OCI-LY3 (cell line): ENCODE results near the gene HIVEP3.

ENCODE experiments used
- EZH2phosphoT487 ChIP-seq: fragments of 200-600 bp; shearing (Covaris generic); IDR thresholded peaks from 2 replicates; pipeline ENCODE4 v1.6.1; 2018; ENCODE audit warnings: antibody characterized with exemption, mixed run types, low read depth
- TF ChIP-seq, protein P1 (sequence below): fragments of 200-600, 300-600 bp; sonication (generic); IDR thresholded peaks from 2 replicates; pipeline ENCODE4 v1.5.1; 2014; ENCODE audit warnings: antibody characterized with exemption, low read length, low read depth

DNA sequence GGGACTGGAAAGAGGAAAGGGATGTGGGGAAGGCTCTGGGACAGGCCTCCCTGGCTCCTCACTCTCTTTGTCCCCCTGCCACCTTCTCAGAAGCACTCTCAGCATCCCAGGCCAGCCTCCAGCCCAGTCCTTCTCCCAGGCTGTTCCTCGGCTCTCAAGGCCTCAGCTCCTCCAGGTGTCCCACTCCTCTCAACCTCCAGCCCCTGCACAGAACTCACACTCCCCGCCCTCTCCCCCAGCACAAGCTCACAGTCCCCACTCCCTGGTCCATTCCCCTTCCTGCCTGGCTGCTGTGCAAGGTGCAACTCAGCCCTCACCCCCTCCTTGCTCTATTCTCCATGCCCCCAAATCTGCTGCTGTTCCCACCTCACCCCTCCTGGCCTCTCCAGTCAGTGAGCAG is 185.0 kb downstream of the HIVEP3 start:
- TF ChIP-seq, protein P1, sequence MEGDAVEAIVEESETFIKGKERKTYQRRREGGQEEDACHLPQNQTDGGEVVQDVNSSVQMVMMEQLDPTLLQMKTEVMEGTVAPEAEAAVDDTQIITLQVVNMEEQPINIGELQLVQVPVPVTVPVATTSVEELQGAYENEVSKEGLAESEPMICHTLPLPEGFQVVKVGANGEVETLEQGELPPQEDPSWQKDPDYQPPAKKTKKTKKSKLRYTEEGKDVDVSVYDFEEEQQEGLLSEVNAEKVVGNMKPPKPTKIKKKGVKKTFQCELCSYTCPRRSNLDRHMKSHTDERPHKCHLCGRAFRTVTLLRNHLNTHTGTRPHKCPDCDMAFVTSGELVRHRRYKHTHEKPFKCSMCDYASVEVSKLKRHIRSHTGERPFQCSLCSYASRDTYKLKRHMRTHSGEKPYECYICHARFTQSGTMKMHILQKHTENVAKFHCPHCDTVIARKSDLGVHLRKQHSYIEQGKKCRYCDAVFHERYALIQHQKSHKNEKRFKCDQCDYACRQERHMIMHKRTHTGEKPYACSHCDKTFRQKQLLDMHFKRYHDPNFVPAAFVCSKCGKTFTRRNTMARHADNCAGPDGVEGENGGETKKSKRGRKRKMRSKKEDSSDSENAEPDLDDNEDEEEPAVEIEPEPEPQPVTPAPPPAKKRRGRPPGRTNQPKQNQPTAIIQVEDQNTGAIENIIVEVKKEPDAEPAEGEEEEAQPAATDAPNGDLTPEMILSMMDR = no peak
- no peak for TF ChIP-seq EZH2phosphoT487
